G401.6 (cell line): ENCODE data around the gene STK40.

Source experiments
- FAIRE-seq: peaks from 2 replicates; lab custom pipeline; 2012; peaks lifted over from hg19 to GRCh38; lab: Jason Lieb, UNC

The STK40 gene, protein sequence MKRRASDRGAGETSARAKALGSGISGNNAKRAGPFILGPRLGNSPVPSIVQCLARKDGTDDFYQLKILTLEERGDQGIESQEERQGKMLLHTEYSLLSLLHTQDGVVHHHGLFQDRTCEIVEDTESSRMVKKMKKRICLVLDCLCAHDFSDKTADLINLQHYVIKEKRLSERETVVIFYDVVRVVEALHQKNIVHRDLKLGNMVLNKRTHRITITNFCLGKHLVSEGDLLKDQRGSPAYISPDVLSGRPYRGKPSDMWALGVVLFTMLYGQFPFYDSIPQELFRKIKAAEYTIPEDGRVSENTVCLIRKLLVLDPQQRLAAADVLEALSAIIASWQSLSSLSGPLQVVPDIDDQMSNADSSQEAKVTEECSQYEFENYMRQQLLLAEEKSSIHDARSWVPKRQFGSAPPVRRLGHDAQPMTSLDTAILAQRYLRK

DNA sequence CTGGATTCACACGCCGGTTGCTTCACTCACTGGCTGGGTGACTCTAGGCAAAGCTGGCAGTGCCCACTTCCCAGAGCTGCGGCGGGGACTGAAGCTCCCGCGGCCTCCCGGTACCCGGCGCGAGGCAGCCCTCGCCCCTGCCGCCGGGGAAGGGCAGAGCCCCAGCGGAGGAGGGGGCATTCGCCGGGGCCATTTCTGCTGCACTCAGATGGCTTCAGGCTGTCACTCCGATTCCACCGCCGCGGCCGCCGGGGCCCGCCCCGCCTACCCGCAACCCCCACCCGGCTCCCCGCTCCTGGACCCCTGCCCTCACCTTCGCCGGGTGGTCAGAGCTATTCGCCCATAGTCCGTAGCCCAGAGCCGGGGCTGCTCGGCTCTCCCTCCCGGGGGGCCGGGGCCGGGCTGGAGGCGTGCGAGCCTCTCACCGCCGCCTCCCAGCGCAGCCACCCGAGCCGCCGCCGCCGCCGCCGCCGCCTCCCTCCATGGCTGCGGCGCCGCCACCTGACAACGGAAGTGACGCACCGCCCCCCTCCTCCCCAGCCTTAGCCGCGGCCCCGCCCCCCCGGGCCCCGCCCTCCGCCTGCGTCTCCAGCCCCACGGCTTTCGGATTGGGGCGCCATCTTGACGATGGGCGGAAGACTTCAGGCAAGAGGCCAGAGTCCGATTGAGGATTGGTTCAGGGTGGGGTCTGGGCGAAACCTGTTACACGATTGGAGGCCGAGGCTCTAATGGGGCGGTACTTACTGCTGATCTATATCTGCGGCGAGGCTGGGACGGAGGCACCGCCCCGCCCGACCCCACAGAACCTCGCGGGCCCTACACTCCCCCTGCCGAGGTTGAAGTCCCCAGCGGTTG lies at the start of gene STK40:
STK40 (minus strand) TSS at position 515 of the 855 bp plus-strand sequence. CDS start 24,592 bp downstream, outside the sequence.
- peak; percentile 96 for FAIRE-seq

DNA sequence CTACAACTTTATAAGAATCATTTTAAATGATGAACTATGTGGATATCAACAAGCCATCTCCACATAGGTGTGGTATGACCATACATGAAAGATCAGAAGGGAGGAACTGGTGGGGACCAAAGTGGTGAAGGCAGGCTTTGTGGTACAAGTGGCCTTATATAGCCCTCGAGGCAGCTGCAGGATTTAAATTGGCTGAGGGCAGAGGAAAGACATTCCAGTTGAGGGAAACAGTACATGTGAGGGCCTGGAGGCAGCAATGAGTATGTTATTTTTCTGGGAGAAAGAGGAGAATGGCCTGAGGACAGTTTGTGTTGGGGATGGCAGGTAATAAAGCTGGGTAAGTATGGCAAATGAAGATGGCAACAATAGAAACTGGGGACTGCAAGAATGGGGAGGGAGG lies 47.4 kb upstream of the STK40 start:
- no peak for FAIRE-seq

DNA sequence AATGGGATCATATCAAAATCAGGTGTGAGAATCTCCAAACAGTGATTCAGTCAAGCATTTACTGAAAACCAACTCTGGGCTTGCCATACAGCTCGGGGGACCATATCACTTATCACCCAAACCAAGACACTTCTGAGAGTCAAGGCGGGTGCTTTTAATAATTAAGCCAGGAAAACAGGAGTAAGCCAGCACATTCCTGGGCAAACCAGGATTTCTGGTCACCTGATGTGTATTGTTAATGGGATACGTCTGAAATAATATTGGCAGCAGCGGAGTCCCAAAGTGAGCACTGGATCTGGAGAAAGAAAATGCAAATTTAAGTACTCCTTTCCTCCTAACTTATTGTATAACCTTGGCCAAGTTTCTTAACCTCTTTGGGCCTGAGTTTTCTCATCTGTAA lies 46.9 kb upstream of the STK40 start:
- no peak for FAIRE-seq

DNA sequence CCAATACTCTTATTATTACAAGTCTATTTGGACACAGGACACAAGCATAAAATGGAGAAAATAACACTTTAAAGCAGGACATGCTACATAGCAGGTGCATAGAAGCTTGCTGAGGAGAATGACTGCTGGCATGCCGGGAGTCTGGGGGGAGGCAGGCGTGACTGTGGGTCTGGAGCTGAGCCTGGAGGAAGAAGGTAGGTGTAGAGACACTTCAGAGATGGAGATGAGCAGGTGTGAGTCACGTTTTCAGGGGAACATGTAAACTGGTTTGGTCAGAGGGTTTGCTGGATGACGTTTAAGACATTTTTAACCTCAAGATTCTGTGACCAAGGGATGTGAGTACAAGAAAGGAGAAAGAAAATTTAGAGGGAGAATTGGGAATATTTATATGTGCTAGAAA lies 40.1 kb upstream of the STK40 start:
- no peak for FAIRE-seq

DNA sequence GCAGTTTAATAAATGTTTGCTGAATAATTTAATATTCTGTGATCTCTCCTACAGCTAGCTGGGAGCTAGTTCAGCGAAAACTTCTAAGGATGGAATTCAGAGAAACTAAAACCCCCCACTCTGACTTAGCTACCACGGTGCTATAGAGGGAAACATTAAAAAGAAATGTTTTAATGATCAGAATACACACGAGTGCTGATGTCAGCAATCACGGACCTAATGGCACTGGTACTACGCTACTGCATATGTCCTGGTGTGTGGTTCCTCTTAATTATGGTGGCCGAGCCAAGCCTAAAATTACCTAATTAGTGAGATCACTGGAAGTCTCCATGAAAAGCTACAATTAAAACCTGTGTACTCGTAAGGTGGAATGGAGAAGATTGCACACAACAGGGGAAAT lies 35.9 kb upstream of the STK40 start:
- FAIRE-seq, result no peak

DNA sequence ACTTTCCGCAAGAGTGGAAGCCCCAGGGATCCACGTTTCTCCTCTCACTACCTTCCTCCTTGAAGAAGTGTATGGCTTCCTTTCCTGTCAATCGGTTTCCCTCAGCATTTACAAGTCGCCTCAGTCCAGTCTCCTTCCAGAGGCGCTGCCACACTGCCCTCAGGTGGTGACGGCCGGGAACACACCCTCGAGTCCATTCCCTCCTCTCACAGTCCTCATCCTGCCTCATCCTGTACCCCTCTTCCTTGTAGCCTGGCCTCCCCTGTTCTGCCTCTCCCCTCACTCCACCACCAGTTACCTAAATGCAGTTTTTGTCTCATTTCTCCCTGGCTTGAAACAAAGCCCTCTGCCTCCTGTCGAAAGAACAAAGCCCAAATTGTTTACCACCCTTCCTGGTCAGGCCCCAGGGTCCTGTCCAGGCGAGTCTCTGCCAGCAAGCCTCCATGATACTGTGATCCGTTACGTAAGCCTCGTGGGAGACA lies 35.2 kb upstream of the STK40 start:
- peak; percentile 92 for FAIRE-seq

DNA sequence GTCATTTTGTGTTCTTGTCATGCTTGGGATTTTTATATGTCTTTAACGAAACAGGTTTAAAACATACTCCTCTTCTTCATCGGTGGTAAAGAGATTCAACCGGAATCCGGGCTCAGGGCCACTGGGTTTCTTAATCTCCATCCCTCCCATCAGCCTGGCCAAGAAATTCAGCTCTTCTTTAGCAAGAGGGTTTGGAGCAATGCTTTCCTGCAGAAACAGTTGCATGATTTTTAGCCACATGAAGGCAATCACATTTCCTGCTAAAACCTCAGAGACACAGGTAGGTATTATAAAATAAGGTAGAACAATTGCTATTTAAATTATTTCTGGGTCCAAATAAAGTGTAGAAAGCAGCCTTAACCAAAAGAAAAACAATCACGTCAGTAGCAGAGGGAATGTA lies 34.7 kb upstream of the STK40 start:
- FAIRE-seq, result no peak

DNA sequence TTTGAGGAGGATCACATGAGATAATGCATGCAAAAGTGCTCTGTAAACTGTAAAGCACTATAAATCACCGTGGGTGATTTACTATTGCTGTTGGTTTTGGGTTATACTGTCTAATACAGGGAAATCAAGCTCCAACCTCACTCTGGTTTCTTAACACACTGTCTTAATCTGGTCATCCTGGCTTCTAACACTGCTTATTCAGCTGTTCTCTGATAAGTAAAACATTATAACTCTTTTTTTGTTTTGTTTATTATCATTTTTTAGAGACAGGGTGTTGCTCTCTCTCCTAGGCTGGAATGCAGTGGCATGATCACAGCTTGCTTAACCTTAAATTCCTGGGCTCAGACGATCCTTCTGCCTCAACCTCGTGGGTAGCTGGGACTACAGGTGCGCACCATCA lies 33.8 kb upstream of the STK40 start:
- no peak for FAIRE-seq

DNA sequence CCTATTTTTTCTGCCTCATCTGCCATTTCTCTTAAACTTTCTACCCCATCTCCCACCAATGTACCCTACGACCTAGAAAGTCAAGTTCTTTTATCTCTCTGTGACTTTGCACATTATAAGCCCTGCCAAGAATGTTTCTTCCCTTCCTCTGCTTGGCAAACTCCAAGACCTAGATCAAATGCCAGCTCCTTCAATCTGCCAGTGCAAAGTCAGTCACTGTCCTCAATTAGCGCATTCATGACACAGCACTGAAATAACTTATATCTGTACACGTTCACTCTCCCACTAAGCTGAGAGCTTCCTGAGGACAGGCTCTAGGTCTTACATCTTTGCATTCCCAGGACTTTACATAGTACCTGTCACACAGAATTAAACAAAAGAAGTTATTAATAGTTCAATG lies 33.4 kb upstream of the STK40 start:
- FAIRE-seq, result no peak

DNA sequence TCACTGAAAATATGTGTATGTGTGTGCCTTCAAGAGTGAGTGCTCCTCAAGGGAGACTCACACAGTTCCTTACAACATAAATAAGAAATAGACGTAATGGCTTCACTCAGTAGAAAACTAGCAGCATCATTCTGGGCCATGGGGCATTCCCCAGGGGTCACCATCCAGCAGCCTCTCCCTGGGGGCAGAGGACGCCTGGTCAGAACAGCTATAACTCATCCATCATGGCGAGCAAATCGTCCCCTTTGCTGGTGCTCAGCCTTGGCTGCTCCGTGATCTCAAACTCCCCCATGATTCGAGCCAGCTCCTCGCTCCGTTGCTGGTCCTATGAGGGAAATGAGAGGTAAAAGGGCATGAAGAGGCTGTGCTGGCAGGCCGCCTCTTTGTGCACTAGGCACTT lies 32.2 kb upstream of the STK40 start:
- FAIRE-seq, result no peak

DNA sequence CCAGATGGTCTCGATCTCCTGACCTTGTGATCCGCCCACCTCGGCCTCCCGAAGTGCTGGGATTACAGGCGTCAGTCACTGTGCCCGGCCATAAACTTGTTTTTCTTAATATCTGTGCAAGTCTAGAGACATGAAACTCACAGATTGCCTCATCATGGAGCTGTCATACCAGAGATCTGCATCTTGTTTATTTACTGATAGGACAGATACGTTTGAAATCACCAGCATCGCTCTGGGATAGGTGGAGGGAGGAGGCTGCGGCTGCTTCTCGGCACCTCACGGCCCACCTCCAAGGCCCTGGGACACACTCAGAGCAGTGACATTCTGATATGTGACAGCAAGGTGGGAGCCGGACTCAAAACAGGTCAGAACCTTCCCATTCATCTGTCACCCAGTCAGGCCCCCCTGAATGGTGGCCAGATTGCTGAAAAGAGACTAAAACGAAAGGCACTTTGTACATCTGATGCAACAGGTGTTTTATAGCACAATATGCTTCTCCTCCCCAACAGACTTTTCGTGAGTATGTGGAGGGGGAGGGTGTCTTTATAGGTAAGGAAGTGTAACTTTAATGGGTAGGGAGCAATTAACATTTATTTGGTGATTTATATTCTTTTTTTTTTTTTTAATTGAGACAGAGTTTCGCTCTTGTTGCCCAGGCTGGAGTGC lies 30.1 kb upstream of the STK40 start:
- FAIRE-seq, result no peak

DNA sequence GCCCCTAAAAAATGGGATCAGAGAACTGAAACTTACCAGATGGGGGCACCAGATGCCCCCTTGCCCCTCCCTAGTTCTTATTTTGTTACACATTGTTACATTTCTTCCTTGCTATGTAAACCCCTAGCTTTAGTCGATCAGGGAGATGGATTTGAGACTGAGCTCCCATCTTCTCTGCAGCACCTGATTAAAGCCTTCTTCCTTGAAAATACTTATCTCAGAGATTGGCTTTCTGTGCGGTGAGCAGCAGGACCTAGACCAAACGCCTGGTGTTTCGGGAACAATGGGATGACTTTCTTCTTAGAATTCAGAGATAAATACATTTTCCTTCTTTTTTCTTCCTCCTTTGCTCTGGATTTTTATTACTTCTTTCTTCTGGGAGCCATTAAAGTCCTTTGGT lies 28.7 kb upstream of the STK40 start:
- no peak for FAIRE-seq

DNA sequence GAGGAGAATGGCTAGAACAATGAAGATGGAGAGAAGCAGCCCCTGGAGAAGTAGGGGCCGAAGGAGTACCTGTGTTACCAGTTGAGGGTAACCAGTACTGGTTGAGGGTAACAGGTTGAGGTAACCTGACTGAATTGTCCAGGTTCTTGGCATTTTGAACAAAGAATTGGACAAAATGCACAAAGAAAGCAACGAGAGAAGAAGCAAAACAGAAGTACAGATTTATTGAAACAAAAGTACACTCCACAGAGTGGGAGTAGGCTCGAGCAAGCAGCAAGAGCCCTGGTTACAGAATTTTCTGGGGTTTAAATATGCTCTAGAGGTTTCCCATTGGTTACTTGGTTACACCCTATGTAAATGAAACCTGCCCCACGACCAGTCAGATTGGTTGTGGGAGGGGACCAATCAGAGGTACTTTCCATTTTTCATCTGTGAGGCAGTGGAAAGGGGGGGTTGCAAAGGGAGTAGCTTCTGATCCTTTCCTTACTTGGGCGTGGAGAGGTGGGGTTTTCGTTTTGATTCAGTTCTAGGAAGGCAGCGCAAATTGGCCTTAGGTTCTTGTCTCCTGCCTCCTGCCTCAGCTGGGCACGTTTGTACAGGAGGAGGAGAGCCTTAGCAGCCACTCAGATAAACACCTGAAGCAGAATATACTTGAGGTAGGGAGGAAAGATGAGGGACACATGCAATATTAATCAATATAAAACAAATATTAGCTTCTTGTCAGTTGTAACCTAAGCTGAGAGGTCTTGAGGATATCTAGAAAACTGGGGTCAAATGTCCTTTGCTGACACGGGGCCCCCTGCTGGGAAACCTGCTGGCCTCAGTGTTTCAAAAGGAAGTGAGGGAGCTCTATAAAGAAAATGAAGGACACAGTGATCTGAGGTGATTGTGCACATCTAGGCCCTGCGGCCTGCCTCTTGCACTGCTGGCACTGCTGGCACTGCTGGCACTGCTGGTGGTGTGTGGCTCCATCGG lies 26.2 kb upstream of the STK40 start:
- FAIRE-seq, result peak; percentile 90

DNA sequence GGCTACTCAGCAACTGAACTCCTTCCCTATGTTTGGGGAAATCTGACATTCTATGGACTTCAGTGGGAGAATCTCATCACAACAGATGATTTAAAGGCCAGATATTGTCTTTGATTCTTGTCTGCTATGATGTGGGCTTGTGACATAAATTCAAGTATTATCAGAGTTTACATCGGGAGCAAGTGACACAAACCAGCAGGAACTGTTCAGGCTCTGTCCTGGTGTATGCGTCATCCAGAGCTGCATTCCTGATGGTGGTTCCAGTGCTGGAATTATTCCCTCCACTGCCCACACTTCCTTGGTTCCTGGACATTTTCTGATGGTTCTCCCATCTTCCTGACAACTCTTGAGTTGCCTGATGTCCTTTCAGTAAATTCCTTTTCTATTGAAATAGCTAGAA lies 22.8 kb upstream of the STK40 start:
- no peak for FAIRE-seq

DNA sequence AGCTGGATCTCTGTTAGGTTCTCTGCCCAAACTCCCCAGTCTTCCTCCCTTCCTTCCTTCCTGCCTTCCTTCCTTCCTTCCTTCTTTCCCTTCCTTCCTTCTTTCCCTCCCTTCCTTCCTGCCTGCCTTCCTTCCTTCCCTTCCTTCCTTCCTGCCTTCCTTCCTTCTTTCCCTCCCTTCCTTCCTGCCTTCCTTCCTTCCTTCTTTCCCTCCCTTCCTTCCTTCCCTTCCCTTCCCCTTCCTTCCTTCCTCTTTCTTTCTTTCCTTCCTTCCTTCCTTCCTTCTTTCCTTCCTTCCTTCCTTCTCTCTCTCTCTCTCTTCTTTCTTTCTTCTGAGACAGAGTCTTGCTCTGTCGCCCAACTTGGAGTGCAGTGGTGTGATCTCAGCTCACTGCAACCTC lies 20.7 kb upstream of the STK40 start:
- FAIRE-seq, result no peak

DNA sequence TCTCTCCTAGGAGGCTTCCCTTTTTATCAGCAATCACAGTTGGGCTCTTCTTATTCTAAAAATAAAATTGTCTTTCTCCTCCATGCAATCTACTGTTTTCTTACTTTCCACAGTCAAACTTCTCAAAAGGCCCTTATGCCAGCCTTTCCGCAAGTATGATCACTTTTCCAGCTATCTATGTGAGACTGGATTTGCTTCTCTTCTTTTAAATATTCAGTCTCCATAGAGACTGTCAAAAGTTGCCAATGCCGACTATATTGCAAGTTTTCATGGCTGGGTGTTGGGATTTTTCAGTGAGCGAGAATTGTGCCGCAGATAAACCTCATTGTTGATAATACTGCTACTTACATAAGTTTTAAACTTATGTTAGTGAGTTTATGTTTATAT lies 16.8 kb upstream of the STK40 start:
- no peak for FAIRE-seq

DNA sequence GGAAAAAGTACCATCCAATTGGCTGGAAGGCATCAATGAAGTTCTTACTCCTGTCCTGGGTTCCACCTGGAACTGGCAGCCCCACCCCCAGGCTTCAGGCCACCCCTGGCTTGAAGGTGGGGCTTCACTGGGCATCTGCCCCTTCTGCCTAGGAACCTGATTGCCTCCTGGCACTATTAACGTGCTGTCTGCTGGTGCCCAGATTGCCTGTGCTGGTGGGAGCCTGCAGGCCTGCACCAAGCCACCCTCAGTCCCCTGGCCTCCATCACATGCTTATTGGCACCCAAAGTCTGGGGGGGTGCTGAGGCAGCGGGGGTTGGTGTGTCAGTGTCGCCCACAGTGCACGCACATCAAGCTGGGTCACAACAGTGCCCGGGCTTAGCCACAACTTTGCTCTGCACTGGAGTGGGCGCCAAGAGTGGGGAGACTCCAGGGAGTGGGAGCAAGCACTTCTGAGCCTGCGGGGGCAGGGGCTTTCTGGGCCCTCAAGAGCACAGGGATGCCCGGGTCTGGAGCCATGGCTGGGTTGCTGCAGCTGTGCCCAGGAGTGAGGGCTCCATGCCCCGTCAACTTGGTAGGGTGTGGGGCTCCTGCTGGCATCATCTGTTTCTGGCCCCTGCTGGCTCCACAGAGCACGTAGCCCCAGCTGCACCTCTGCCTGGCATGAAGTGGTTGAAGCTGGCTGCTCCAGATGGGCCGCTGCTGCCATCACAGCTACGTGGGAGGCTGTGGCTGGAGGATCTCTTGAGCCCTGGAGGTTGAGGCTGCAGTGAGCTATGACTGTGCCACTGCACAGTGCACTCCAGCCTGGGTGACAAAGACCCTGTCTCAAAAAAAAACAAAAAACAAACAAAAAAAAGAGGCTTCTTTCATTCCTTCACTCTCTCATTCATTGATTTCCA lies 16.1 kb upstream of the STK40 start:
- no peak for FAIRE-seq

DNA sequence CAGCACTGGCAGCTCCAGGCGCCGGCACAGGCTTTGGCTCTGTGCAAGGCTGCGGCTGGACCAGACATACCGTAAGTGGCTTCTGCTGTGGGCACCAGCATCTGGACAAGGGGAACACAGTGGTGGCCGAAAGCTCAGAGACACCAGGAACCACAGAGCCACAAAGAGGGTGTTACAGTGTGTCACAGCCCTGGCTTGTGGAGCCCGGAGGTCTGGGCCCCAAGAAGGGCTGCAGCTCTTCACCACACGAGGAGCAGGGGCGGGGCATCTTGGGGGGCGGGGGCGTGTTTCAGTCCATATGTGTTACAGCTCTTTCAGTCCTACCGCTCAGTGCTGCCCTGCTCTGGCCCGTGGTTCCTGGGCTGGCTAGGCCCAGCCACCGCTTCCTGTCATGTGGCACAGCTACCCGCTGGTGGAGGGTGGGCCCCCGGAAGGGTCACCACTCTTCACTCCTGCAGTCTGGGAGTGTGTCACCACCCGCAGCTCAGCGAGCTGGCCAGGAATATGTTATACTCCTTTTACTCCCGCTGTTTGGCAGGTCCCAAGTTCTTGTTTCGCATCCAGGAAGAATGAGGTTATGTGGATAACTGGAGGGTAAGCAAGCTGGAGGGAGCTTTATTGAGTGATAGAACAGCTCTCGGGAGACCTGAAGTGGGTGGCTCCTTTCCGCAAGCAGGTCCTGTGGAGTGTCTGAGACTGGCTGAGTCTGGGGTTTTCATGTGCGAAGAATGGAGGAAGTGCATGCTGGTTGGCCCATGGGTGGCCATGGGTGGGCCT lies 15.3 kb upstream of the STK40 start:
- peak; percentile 98 for FAIRE-seq

DNA sequence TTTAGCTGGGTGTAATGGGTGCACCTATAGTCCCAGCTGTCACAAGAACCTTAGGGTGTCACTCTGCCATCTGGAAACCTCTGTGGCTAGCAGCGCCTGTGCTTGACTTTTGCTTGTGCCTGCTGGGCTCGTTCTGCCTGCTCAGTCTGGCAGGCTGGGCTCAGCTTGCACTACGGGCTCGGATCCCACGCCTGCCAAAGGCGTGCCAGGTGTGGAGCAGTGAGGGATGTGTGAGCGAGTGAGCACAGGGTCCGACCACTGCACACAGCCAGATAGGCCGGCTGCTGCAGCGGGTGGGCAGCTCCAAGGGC lies 14.7 kb upstream of the STK40 start:
- no peak for FAIRE-seq
